GM19455 (cell line): ENCODE measurements around the gene PTPRK.

ENCODE experiments used
- ATAC-seq: cut with Tn5 transposase; IDR thresholded peaks from one replicate; pipeline ENCODE4 v1.9.1; 2021; ENCODE audit not compliant: unreplicated experiment

The PTPRK gene

GRCh38 chr6:128516514-128516898 is 3.9 kb downstream of the PTPRK start:
- ATAC-seq, result no peak

DNA sequence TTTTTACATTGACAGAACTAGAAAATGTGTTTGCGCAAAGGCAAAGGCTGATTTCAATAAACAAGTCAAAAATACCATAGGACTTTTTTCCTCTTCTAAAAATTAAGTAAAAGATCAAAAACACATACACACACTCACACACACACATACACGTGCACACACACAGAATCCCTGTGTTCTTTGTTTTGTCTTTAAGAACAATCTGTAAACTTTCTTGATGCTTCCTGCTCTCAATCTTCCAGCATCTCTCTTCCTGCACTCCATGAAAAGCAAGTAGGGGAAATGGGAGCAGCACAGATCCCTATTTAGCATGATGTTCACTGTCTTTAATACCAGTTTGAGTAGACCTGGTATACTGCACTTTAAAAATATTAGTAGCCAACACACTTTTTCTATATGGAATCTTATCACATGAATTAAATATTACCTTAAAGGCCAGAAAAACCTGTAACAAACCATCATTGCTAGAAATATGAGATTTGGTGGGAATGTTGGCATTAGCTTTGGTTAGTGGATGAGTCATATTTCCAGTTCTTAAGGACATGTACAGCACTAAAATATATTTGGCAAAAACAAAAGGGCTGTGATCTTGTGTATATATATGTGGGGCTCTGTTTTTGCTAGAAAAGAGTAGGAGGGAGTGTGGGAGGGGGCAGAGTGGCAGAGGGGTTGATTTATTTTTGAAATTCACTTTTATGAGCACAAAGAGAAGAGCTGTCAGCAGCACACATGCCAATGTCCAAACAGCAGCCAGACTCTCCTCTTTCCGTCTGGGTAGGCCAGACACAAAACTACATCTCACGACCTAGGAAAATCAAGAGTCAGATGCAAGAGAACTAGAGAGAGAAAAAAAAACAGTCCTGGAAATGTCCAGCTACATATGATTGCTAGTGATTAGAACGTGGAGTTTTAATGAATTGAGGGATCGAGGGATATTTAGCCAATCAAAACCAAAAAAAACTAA is 4.6 kb downstream of the PTPRK start:
- no peak for ATAC-seq

- no peak for ATAC-seq
These were observed 6.5 kb downstream of the PTPRK start for GRCh38 chr6:128513878-128514277.

DNA sequence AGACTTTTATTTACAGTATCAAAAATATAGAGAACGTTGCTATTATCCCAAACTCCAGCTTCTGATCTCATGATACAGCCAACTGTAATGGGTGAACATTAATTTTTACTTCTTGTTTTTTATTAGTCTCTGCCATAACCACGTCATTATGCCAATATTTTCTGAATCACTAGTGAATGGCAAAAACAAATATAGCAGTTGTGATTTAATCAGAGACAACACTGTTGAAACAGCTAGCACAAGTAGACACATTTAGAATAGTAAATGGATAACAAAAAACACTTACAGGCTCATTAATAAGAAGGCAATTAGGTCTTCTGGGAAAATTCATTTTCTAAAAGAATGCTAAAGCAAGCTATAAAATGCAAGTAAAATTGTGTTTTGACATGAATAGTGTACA is 8.1 kb downstream of the PTPRK start:
- ATAC-seq, result no peak

DNA sequence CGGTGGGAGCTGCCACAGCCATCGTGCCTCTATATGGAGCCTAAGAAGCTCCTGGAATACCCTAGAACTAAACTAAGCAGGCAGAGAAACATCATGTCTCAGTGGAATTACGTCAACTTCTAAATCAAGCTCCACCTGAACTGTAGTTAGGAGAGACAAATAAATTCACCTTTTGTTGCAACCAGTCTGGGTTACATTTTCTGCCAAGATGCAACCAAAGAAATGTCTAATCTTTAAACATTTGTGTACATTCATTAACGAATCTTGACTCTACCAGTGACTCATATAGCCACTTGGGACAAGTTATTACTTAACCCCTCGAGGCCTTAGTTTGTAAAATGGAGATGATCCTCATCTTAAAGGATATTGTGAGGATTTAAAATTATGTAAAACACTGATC is 8.9 kb downstream of the PTPRK start:
- no peak for ATAC-seq

GRCh38 chr6:128509709-128510108 is 10.7 kb downstream of the PTPRK start:
- no peak for ATAC-seq

DNA sequence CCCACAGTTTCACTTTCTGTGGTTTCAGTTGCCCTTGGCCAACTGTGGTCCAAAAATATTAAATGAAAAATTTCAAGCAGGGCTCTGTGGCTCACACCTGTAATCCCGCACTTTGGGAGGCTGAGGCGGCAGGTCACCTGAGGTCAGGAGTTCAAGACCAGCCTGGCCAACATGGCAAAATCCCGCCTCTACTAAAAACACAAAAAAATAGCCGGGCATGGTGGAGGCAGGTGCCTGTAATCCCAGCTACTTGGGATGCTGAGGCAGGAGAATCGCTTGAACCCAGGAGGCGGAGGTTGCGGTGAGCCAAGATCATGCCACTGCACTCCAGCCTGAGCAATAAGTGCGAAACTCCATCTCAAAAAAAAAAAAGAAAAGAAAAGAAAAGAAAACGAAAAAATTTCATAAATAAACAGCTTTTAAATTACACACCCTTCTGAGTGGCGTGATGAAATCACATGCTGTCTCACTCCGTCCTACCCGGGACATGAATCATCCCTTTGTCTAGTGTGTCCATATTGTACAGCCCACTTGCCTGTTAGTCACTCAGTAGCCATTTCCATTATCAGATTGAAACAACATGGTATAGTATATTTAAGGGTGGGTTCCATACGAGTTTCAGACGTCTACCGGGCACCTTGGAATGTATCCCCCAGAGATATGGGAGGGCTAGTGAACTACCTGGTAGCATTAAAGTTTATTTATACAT is 11.7 kb downstream of the PTPRK start:
- no peak for ATAC-seq

DNA sequence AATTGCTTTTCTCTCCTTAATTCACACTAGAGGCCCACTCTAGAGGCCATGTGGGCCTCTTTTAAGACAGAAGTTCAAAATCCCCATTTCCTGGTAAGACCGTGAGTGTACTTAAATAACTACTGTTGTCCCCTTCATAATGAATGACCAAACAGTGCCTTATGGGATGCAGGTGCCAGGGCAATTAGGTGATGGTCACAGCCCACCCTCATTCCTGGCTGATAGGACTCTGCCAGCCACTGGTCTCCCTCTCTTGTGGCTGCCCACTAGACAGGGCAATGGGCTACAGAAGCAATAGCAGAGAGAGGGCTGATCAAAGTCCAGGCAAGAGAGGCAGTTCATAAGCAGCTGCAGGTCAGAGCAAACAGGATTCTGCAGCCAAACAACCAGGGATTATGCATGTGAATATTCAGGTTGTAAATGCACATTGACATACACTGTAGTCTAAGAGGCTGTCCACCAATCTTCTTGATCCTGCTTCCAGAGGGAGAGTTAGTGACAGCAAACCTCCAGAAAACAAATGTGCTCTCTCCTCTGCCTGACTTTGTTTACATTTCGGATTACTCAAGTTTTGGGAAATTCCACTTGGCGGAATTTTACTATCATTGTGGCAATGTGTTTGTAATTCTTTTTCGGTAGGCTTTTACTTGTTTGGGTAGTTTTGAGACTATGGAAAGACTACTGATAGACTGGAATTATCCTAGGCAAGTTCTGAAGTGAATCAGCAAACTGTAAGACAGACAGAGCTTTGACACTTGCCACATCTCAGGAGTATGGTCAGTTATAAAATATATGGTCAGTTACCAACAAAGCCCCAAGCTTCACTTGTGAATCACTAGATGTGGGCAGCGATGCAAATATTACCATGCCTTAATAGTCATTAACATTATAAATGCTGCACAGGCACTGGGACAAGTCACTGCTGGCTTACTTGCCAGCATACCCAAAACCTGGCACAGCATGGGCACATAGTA is 12.8 kb downstream of the PTPRK start:
- ATAC-seq, result no peak

DNA sequence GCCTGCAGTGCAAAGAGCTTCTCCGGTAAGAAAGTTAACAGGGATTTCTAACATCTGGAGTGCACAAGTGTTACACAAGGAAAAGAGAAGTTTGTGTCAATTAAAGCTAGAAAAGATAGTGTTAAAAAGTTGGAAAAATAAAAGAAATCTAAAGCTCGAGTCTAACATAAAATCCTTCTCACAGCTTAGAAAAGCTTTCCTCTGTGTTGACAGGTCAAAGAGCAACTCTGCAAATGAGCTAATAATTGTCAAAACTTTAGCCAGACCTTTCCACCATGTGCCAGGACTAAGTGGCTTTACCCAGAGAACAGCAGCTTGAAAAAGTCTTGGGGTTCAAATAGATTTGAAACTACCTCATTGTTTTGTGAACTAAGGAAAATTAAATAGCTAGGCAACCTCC is 14.8 kb downstream of the PTPRK start:
- no peak for ATAC-seq

GRCh38 chr6:128504003-128504654 is 16.3 kb downstream of the PTPRK start:
- ATAC-seq, result no peak

DNA sequence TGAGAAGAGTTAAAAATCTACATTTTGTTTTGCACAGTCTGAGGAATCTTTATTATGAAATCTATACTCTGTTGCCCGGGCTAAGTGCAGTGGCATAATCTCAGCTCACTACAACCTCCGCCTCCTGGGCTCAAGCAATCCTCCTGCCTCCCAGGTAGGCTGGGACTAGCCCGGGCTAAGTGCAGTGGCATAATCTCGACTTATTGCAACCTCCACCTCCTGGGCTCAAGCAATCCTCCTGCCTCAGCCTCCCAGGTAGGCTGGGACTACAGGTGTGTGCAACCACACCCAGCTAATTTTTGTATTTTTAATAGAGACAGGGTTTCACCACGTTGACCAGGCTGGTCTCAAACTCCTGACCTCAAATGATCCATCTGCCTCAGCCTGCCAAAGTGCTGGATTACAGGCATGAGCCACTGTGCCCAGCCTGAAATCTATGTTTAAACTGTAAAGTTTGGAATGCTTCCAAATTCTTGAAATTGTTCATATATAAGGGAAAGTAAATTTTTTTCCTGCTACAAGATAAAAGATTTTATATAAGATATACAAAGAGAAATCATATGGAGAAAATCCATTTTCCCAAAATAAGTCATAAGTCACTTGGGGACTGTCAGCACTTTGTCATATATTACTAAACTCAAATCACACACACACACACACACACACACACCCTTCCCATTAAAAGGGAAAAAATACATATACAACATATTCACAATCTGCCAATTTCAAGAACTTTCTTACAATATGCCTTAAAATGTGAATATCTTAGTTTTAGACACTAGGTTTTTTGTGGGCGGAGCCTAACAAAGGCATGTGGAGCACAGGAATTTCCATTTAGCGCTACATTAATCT is 19.4 kb downstream of the PTPRK start:
- ATAC-seq, result no peak

GRCh38 chr6:128500014-128500413 is 20.4 kb downstream of the PTPRK start:
- no peak for ATAC-seq

- ATAC-seq, result no peak
These were observed 21.2 kb downstream of the PTPRK start for GRCh38 chr6:128499079-128499731.

DNA sequence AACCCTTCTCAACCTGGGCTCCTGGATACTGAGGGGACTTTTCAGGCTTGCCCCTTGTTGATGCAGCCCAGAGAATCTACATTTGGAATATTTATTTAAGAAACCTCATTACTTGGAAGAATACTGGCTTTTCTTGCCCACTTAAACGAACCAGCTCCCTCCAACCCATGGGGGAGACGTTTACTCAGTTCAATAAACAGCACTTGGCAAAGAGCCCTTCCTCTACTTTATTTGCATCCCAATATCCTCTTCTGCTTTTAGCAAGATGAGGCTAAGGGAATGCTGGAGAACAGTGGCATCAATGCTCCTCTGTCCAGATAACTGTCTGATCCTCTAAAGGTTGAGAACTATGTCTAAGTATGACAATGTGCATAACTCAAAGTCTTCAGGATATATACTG is 22.2 kb downstream of the PTPRK start:
- ATAC-seq, result no peak

DNA sequence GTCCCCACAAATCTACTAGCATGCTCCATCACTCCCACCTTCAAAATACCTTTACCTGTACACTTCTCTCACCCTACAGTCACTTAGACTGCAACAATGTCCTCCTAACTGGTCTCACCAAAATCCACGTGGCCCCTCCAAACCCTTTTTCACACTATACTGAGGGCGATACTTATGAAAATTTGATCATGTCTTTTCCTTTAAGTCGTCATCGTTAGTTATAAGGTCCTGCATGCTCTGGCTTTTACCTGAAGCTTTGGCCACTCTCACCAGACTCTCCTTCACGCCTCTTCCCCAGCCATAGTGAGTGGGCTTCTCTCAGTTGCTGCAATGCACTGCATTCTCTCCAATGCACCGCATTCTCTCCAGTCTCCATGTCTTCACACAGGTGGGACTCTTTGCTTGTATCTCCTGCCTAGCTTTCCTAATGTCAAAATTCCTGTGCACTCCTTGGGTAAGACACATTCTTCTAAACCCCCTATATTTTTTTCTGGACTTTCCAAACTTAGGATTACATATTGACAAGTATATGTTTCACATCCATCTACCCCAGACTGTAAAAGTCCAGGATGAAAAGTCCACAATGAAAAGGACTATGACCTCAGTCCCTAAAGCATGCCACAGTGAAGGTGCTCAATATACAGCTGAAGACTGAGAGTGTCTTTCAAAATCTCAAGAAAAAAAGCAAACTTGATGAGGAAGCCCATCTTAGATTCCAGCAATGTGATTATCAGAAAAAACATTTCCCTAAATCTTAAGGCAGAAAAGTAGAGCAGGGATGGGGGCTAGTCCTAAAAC is 24.7 kb downstream of the PTPRK start:
- ATAC-seq, result no peak

DNA sequence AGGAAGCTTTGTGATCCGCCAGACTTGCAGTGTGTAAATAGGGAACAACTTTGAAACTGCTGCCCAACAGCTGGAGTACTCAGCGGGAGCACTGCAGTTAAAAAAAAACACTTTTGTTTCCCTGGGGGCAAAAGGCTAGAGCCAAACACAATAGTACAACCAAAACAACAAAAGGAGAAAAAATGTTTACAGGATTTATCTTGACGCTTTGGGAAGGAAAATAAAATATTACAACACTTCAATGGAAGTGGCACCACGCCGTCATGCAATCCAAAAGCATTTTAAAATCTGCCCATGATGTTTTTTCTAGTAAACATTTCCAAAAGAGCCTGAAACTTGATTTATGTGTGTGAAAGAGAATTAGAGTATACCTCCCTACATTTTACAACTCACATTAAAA is 26.0 kb downstream of the PTPRK start:
- no peak for ATAC-seq

GRCh38 chr6:128493877-128494276 is 26.5 kb downstream of the PTPRK start:
- no peak for ATAC-seq

DNA sequence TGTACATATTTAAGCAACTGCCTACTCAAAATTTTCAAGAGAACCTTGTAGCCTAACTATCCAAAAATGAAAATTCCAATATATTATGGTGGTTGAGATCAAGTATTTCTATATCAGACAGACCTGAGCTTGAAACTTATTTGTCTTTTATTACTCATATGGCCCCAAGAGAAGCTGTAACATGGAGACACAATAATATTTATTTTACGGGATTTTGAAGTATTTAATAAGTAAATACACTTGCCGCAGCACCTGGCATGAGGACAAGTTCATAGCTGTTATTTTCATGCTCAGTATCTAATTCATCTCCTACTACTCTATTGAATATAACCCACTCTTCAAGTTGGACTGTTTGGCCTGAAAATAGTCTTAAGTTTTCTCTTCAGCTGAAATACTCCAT is 28.0 kb downstream of the PTPRK start:
- ATAC-seq, result no peak
